Measurements from ENCODE around the gene AMDHD2. TPM values are rescaled to one million over a fixed set of nuclear protein-coding genes. Genes with fewer than 3 reads are reported as not detected.

The AMDHD2 gene
- total and polyA plus RNA-seq, 2 of the 8 experiments (the other 6 are each of a cell fraction or from before 2014, with no cell fraction given): 43.0 to 54.6 TPM

DNA sequence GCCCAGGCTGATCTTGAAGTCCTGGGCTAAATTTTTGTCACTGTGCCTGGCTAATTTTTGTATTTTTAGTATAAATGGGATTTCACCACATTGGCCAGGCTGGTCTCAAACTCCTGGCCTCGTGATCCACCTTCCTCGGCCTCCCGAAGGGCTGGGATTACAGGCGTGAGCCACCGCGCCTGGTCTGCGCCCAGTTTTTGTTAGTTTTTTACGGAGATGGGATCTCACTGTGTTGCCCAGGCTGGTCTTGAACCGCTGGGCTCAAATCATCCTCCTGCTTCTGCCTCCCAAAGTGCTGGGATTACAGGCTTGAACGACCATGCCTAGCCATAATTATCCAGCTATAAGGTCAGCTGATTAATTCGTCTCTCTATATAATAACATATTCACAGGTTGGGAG, 13.7 kb downstream of the AMDHD2 start (continued):
- TF ChIP-seq, protein P1, sequence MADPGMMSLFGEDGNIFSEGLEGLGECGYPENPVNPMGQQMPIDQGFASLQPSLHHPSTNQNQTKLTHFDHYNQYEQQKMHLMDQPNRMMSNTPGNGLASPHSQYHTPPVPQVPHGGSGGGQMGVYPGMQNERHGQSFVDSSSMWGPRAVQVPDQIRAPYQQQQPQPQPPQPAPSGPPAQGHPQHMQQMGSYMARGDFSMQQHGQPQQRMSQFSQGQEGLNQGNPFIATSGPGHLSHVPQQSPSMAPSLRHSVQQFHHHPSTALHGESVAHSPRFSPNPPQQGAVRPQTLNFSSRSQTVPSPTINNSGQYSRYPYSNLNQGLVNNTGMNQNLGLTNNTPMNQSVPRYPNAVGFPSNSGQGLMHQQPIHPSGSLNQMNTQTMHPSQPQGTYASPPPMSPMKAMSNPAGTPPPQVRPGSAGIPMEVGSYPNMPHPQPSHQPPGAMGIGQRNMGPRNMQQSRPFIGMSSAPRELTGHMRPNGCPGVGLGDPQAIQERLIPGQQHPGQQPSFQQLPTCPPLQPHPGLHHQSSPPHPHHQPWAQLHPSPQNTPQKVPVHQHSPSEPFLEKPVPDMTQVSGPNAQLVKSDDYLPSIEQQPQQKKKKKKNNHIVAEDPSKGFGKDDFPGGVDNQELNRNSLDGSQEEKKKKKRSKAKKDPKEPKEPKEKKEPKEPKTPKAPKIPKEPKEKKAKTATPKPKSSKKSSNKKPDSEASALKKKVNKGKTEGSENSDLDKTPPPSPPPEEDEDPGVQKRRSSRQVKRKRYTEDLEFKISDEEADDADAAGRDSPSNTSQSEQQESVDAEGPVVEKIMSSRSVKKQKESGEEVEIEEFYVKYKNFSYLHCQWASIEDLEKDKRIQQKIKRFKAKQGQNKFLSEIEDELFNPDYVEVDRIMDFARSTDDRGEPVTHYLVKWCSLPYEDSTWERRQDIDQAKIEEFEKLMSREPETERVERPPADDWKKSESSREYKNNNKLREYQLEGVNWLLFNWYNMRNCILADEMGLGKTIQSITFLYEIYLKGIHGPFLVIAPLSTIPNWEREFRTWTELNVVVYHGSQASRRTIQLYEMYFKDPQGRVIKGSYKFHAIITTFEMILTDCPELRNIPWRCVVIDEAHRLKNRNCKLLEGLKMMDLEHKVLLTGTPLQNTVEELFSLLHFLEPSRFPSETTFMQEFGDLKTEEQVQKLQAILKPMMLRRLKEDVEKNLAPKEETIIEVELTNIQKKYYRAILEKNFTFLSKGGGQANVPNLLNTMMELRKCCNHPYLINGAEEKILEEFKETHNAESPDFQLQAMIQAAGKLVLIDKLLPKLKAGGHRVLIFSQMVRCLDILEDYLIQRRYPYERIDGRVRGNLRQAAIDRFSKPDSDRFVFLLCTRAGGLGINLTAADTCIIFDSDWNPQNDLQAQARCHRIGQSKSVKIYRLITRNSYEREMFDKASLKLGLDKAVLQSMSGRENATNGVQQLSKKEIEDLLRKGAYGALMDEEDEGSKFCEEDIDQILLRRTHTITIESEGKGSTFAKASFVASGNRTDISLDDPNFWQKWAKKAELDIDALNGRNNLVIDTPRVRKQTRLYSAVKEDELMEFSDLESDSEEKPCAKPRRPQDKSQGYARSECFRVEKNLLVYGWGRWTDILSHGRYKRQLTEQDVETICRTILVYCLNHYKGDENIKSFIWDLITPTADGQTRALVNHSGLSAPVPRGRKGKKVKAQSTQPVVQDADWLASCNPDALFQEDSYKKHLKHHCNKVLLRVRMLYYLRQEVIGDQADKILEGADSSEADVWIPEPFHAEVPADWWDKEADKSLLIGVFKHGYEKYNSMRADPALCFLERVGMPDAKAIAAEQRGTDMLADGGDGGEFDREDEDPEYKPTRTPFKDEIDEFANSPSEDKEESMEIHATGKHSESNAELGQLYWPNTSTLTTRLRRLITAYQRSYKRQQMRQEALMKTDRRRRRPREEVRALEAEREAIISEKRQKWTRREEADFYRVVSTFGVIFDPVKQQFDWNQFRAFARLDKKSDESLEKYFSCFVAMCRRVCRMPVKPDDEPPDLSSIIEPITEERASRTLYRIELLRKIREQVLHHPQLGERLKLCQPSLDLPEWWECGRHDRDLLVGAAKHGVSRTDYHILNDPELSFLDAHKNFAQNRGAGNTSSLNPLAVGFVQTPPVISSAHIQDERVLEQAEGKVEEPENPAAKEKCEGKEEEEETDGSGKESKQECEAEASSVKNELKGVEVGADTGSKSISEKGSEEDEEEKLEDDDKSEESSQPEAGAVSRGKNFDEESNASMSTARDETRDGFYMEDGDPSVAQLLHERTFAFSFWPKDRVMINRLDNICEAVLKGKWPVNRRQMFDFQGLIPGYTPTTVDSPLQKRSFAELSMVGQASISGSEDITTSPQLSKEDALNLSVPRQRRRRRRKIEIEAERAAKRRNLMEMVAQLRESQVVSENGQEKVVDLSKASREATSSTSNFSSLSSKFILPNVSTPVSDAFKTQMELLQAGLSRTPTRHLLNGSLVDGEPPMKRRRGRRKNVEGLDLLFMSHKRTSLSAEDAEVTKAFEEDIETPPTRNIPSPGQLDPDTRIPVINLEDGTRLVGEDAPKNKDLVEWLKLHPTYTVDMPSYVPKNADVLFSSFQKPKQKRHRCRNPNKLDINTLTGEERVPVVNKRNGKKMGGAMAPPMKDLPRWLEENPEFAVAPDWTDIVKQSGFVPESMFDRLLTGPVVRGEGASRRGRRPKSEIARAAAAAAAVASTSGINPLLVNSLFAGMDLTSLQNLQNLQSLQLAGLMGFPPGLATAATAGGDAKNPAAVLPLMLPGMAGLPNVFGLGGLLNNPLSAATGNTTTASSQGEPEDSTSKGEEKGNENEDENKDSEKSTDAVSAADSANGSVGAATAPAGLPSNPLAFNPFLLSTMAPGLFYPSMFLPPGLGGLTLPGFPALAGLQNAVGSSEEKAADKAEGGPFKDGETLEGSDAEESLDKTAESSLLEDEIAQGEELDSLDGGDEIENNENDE (IDR thresholded peaks at IDR 0.05; ENCODE audit: insufficient replicate concordance, low read length): no peak

All from H1 (cell line).